GM12878 (cell line): ENCODE data around the gene TNKS1BP1. TPM values are rescaled to one million over a fixed set of nuclear protein-coding genes. Genes with fewer than 3 reads are reported as not detected.

ENCODE experiments used
- ATAC-seq: fragments of 200-7000 bp; cut with Tn5 transposase; 3 replicates; pipeline ENCODE4 v1.9.1; 2020; ENCODE audit warnings: mild to moderate bottlenecking, moderate library complexity
- BruUV-seq: library from RNA; stranded (reverse); fragments of 400-500 nt; replicated peaks from 2 replicates; lab custom pipeline; 2021; lab: Mats Ljungman, UMichigan
- CTCF ChIA-PET: fragments of 300-600 bp; sonication (Branson Sonifier 250); formaldehyde crosslinking; extraction: SDS; loops from one replicate; lab custom pipeline; 2021; ENCODE audit warnings: inconsistent platforms; lab: Yijun Ruan, JAX
- POLR2A ChIA-PET: fragments of 350-600 bp; formaldehyde crosslinking; extraction: SDS; loops from one replicate; lab custom pipeline; 2021; ENCODE audit warnings: inconsistent platforms; lab: Charles Lee
- RAD21 ChIA-PET: fragments of 300-600 bp; sonication (Branson Sonifier 250); formaldehyde crosslinking; loops from one replicate; lab custom pipeline; 2023; ENCODE audit warnings: antibody characterized with exemption; ENCODE audit not compliant: unreplicated experiment; lab: Charles Lee
- SMC1A ChIA-PET: fragments of 300-600 bp; sonication (Branson Sonifier 250); formaldehyde crosslinking; loops from one replicate; lab custom pipeline; 2023; ENCODE audit not compliant: unreplicated experiment, uncharacterized antibody; lab: Charles Lee
- DNase-seq: peaks from one replicate; pipeline ENCODE4 v3.0.0-alpha.2; 2011; ENCODE audit warnings: low read depth, low spot score
- FAIRE-seq: peaks from 3 replicates; lab custom pipeline; 2011; peaks lifted over from hg19 to GRCh38; lab: Jason Lieb, UNC
- H2AFZ ChIP-seq: 2 replicates; pipeline ENCODE4 v1.6.0; 2011; ENCODE audit warnings: low read depth, low read length, control low read depth; ENCODE audit not compliant: control insufficient read depth
- H3K27ac ChIP-seq: 2 replicates; pipeline ENCODE4 v1.5.1; 2011; ENCODE audit warnings: control low read depth; ENCODE audit not compliant: control insufficient read depth, insufficient read depth
- H3K27me3 ChIP-seq, 2 experiments: replicated peaks in 1 of 2; 2 replicates each; pipeline versions ENCODE4 v1.6.0 to v1.6.1; 2011; ENCODE audit warnings: low read length in 1 of 2; ENCODE audit not compliant: control insufficient read depth in 2 of 2, insufficient read depth in 2 of 2
- H3K36me3 ChIP-seq, 2 experiments: 2 replicates each; pipeline ENCODE4 v1.5.1; 2011; ENCODE audit warnings: low read length in 1 of 2; ENCODE audit not compliant: control insufficient read depth in 2 of 2, insufficient read depth in 2 of 2
- H3K4me1 ChIP-seq: 2 replicates; pipeline ENCODE4 v1.6.1; 2011; ENCODE audit warnings: mild to moderate bottlenecking, low read length, moderate library complexity, mixed read lengths; ENCODE audit not compliant: control insufficient read depth, insufficient read depth
- H3K4me2 ChIP-seq: 2 replicates; pipeline ENCODE4 v1.6.0; 2011; ENCODE audit warnings: control low read depth; ENCODE audit not compliant: control insufficient read depth, insufficient read depth
- H3K4me3 ChIP-seq: fragments of 200-600 bp; sonication (generic); 2 replicates; pipeline ENCODE4 v1.5.1; 2016
- H3K79me2 ChIP-seq: 2 replicates; pipeline ENCODE4 v1.6.0; 2011; ENCODE audit warnings: low read length; ENCODE audit not compliant: control insufficient read depth, insufficient read depth
- H3K9ac ChIP-seq: 2 replicates; pipeline ENCODE4 v1.8.0; 2011; ENCODE audit warnings: low read length, control low read depth, mixed read lengths; ENCODE audit not compliant: control insufficient read depth, insufficient read depth
- H3K9me3 ChIP-seq: replicated peaks from 3 replicates; pipeline ENCODE4 v1.5.1; 2011; ENCODE audit warnings: mild to moderate bottlenecking, low read length; ENCODE audit not compliant: control insufficient read depth, insufficient read depth
- H4K20me1 ChIP-seq: 2 replicates; pipeline ENCODE4 v1.6.0; 2011; ENCODE audit not compliant: control insufficient read depth, insufficient read depth
- BCL11A ChIP-seq: IDR thresholded peaks from 2 replicates; pipeline ENCODE4 v1.6.1; 2011; ENCODE audit warnings: low read depth, low read length
- BCLAF1 ChIP-seq: fragments of 450-650 bp; IDR thresholded peaks from 2 replicates; pipeline ENCODE4 v1.6.1; 2017; ENCODE audit warnings: antibody characterized with exemption, mild to moderate bottlenecking, moderate library complexity
- ETV6 ChIP-seq, 2 experiments: fragments of 450-650 bp in 1 of 2; IDR thresholded peaks in 1 of 2; conservative IDR thresholded peaks in 1 of 2; 2 replicates each; pipeline ENCODE4 v1.6.1; 2014; ENCODE audit warnings: antibody characterized with exemption in 1 of 2, borderline replicate concordance in 1 of 2, low read depth in 1 of 2, mild to moderate bottlenecking in 1 of 2, moderate library complexity in 1 of 2
- GABPA ChIP-seq: IDR thresholded peaks from 2 replicates; pipeline ENCODE4 v1.6.1; 2014; ENCODE audit warnings: antibody characterized with exemption, low read depth, mild to moderate bottlenecking, inconsistent platforms
- IKZF2 ChIP-seq, 2 experiments: fragments of 450-650 bp; IDR thresholded peaks; 2 replicates each; pipeline ENCODE4 v1.6.1; 2017; ENCODE audit warnings: mild to moderate bottlenecking in 2 of 2, moderate library complexity in 2 of 2
- JUNB ChIP-seq: IDR thresholded peaks from 2 replicates; pipeline ENCODE4 v1.6.1; 2016; ENCODE audit warnings: antibody characterized with exemption, mild to moderate bottlenecking
- JUND ChIP-seq: IDR thresholded peaks from 2 replicates; pipeline ENCODE4 v1.6.1; 2012; ENCODE audit warnings: low read depth, mild to moderate bottlenecking, low read length, improper control_type of control experiment, moderate library complexity
- MYC ChIP-seq: IDR thresholded peaks from 2 replicates; pipeline ENCODE4 v1.6.1; 2011; ENCODE audit warnings: mild to moderate bottlenecking, low read length, moderate library complexity, inconsistent platforms; ENCODE audit not compliant: insufficient read depth, insufficient replicate concordance, insufficient read length, severe bottlenecking
- RUNX3 ChIP-seq: IDR thresholded peaks from 2 replicates; pipeline ENCODE4 v1.6.1; 2012; ENCODE audit warnings: low read length, inconsistent platforms
- SMAD5 ChIP-seq: IDR thresholded peaks from 2 replicates; pipeline ENCODE4 v1.6.1; 2016; ENCODE audit warnings: antibody characterized with exemption, low read depth
- ZNF207 ChIP-seq: fragments of 450-650 bp; IDR thresholded peaks from 2 replicates; pipeline ENCODE4 v1.6.1; 2014; ENCODE audit warnings: antibody characterized with exemption, mild to moderate bottlenecking, borderline replicate concordance
- ZNF24 ChIP-seq: fragments of 450-650 bp; IDR thresholded peaks from 2 replicates; pipeline ENCODE4 v1.6.1; 2017; ENCODE audit warnings: antibody characterized with exemption, mild to moderate bottlenecking
- ZNF274 ChIP-seq: IDR thresholded peaks from one replicate; pipeline ENCODE4 v1.8.0; 2011; ENCODE audit not compliant: insufficient read length, insufficient read depth
- WGBS: methylation state at CpG from one replicate; pipeline ENCODE4 v1.1.6; 2016; ENCODE audit warnings: low lambda C conversion rate; ENCODE audit not compliant: insufficient replicate concordance, insufficient coverage; ENCODE audit errors: missing lambda C conversion rate; 5-methylcytosine and 5-hydroxymethylcytosine counted together
- in situ Hi-C: fragments of 300-500 bp; cut with MboI; formaldehyde crosslinking; loops from 9 replicates; pipeline ENCODE4 v1.14.3; 2018; ENCODE audit warnings: mixed read lengths
- intact Hi-C: fragments of 100-400 bp; cut with micrococcal nuclease; formaldehyde crosslinking; loops from one replicate; pipeline ENCODE4 v1.14.2; 2022; ENCODE audit not compliant: unreplicated experiment
- polyA plus RNA-seq, 11 experiments: library from polyadenylated mRNA; depleted of rRNA in 4 of 11; unstranded in 6 of 11; stranded (reverse) in 5 of 11; fragments of >200 nt; fragmentation: Nextera tagmentation in 4 of 11; fragmentation: Illumina TruSeq in 1 of 11; extraction: Ambion mirVana in 4 of 11; extraction: Trizol in 1 of 11; gene quantifications; 1 replicate in 1 of 11; 2 replicates in 10 of 11; pipeline versions ENCODE4 v1.2.1 to v1.2.3, GENCODE V29; 2011 to 2016; ENCODE audit warnings: inconsistent platforms in 2 of 11, missing spikeins in 2 of 11, low read depth in 1 of 11
- total RNA-seq, 4 experiments: library from RNA; depleted of rRNA in 3 of 4; stranded (reverse); fragments of >200 nt in 3 of 4; fragmentation: Illumina TruSeq in 1 of 4; extraction: Trizol in 1 of 4; gene quantifications; 2 replicates each; pipeline versions ENCODE4 v1.2.1 to v1.2.3, GENCODE V29; 2013 to 2021
- TF ChIP-seq, protein P1 (sequence below): fragments of 450-650 bp; conservative IDR thresholded peaks from 2 replicates; pipeline ENCODE4 v1.6.1; 2017; ENCODE audit warnings: mild to moderate bottlenecking, moderate library complexity
- TF ChIP-seq, protein P2 (sequence below): IDR thresholded peaks from 2 replicates; pipeline ENCODE4 v1.6.1; 2011; ENCODE audit warnings: borderline replicate concordance, low read depth, mild to moderate bottlenecking, moderate library complexity, low read length; ENCODE audit not compliant: insufficient read depth, poor library complexity, severe bottlenecking
- TF ChIP-seq, protein P3 (sequence below): IDR thresholded peaks from 2 replicates; pipeline ENCODE4 v1.6.1; 2011; ENCODE audit warnings: low read depth, mild to moderate bottlenecking, low read length, moderate library complexity, borderline replicate concordance; ENCODE audit errors: extremely low read depth

TNKS1BP1 gene
- total and polyA plus RNA-seq, 10 of the 15 experiments (the other 5 are each of a cell fraction or from before 2014, with no cell fraction given), result 0.26 to 15.8 (median 4.3) TPM

DNA sequence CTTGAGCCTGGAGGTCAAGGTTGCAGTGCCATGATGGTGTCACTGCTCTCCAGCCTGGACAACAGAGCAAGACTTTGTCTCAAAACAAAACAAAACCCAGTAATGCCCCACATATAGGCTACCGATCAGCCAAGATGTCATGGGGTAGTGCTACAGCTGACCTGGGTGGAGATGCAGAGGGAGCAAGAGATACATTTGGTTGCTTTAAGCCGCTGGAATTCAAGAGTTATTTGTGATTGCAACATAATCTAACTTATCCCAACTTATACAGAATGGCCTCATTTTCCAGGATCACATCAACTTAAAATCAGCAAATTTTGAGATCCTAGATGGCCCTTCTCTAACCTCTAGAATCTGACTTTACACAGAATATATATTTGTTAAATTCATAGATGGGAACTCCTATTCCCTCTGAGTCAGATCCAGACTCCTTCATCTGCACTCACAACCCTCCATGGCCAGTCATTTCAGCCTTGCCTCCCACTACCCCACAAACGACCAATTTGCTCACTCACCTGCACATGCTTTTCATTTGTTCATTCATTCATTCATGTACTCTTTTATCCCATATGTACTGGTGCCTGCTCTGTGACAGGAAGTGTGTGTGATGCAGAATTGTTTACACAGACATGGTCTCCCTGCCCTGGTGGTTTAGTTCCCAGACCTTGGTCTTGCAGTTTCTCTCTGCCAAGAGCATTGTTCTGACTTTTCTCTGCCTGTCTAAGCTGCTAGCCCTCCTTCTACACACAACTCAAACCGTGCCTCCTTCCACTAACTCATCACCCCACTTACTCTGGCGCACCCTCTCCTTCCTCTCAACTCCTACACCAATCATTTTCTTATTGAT lies 63.6 kb downstream of the TNKS1BP1 start:
- in situ Hi-C loops, result loop anchor here (25.0 kb wide), 1 partner anchor 1324 kb away; the partner anchor contains the start of gene OR5I1
- DNase-seq (no peak), ATAC-seq (peak; percentile 30), FAIRE-seq (no peak)
- CTCF ChIA-PET, result interaction anchor here (0.7 to 2.3 kb wide), 5 partner anchors 9 to 145 kb away, joined by 3 to 14 read pairs (median 5); no protein-coding TSS in a partner anchor
- H4K20me1 ChIP-seq, result no peaks in the 10 kb centered on the region
- H3K4me2 ChIP-seq, result no peak overlapping the region
- 24% methylated on average over 5 of the region's 5 CpGs for WGBS
- H2AFZ ChIP-seq, result no peak overlapping the region
- no peak overlapping the region for H3K27ac ChIP-seq
- H3K9ac ChIP-seq, result no peak overlapping the region
- intact Hi-C loops, result loop anchor here (10.0 kb wide), 2 partner anchors 66 to 636 kb away; no protein-coding TSS in a partner anchor
- no peak overlapping the region for H3K4me3 ChIP-seq
- H3K9me3 ChIP-seq, result no peaks in the 10 kb centered on the region
- SMC1A ChIA-PET, result interaction anchor here (1.6 kb wide), 1 partner anchor 12 kb away, joined by 4 read pairs; no protein-coding TSS in a partner anchor
- no peaks in the 10 kb centered on the region for H3K79me2 ChIP-seq
- POLR2A ChIA-PET, result no interaction called here
- RAD21 ChIA-PET, result no interaction called here
- H3K36me3 ChIP-seq, result no peaks in the 10 kb centered on the region
- no TSS peak for BruUV-seq
- no peaks in the 10 kb centered on the region for H3K4me1 ChIP-seq
- no peaks in the 10 kb centered on the region for H3K27me3 ChIP-seq
- TF ChIP-seq SMAD5 (no peak), JUNB (peak; percentile 62), IKZF2 (IDR thresholded peaks at IDR 0.05) (no peak), ETV6 (conservative IDR thresholded peaks at IDR 0.05 in 1 of 2, IDR thresholded peaks at IDR 0.05 in 1 of 2; ENCODE audit: borderline replicate concordance in 1 of 2, low read depth in 1 of 2) (no peak), RUNX3 (peak; percentile 21; the same call in 1 of the 2 replicates), BCLAF1 (no peak), ZNF24 (peak; percentile 79), MYC (no peak), JUND (no peak), BCL11A (peak; percentile 40; the same call in 1 of the 2 replicates), GABPA (no peak), ZNF274 (no peak), ZNF207 (no peak)
- TF ChIP-seq, protein P1, sequence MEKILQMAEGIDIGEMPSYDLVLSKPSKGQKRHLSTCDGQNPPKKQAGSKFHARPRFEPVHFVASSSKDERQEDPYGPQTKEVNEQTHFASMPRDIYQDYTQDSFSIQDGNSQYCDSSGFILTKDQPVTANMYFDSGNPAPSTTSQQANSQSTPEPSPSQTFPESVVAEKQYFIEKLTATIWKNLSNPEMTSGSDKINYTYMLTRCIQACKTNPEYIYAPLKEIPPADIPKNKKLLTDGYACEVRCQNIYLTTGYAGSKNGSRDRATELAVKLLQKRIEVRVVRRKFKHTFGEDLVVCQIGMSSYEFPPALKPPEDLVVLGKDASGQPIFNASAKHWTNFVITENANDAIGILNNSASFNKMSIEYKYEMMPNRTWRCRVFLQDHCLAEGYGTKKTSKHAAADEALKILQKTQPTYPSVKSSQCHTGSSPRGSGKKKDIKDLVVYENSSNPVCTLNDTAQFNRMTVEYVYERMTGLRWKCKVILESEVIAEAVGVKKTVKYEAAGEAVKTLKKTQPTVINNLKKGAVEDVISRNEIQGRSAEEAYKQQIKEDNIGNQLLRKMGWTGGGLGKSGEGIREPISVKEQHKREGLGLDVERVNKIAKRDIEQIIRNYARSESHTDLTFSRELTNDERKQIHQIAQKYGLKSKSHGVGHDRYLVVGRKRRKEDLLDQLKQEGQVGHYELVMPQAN, result no peak
- TF ChIP-seq, protein P2, sequence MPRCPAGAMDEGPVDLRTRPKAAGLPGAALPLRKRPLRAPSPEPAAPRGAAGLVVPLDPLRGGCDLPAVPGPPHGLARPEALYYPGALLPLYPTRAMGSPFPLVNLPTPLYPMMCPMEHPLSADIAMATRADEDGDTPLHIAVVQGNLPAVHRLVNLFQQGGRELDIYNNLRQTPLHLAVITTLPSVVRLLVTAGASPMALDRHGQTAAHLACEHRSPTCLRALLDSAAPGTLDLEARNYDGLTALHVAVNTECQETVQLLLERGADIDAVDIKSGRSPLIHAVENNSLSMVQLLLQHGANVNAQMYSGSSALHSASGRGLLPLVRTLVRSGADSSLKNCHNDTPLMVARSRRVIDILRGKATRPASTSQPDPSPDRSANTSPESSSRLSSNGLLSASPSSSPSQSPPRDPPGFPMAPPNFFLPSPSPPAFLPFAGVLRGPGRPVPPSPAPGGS, result no peak
- TF ChIP-seq, protein P3, sequence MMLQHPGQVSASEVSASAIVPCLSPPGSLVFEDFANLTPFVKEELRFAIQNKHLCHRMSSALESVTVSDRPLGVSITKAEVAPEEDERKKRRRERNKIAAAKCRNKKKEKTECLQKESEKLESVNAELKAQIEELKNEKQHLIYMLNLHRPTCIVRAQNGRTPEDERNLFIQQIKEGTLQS, result no peak
